Spleen (tissue), 7 donors: ENCODE data around the gene CHN1.

Experiments used
- POLR2A ChIP-seq, 3 donors: fragments of 450-650 bp; IDR thresholded peaks; one replicate each; pipeline ENCODE4 v1.5.1; 2017; ENCODE audit warnings: antibody characterized with exemption in 3 of 3, mild to moderate bottlenecking in 1 of 3
- POLR2AphosphoS5 ChIP-seq, 3 donors: sonication (generic); formaldehyde crosslinking; IDR thresholded peaks; one replicate each; pipeline ENCODE4 v1.5.1; 2017; ENCODE audit warnings: antibody characterized with exemption in 3 of 3
- TF ChIP-seq, protein P1 (sequence below), 11 experiments: fragments of 200-600 bp in 7 of 11; fragments of 450-650 bp in 4 of 11; sonication (generic) in 4 of 11; IDR thresholded peaks in 8 of 11; conservative IDR thresholded peaks in 3 of 11; 1 replicate in 7 of 11; 2 replicates in 4 of 11; pipeline versions ENCODE4 v1.4.0 to v1.8.0; 2016 to 2021; ENCODE audit warnings: antibody characterized with exemption in 11 of 11, inconsistent platforms in 4 of 11, mild to moderate bottlenecking in 1 of 11
- donor health status: DM: no; HTN: no; CAD: no; lungs with moderate emphysema.
- donor health status: DM: no; HTN: no; CAD: no.
- donor health status: DM: no; HTN: no; CAD: no.

DNA sequence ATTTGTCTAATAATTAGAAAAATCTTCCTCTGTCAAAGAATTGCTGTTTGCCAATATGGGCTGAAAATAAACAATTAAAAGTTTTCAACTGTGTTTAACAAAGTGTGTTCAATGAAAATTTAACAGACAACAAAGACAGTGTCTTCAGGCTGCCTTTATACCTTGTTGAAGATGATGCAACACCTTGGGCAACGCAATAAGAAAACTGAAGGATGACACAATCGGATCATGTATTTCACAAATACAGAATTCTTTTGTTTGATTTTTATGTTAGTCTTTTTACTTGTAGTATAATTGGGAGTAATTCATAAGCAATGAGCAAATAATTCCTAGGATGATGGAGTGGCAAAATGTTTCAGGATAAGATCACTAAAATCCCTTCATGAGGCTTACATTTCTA, 27.8 kb downstream of the CHN1 start:
- no peak for TF ChIP-seq POLR2AphosphoS5 (IDR thresholded peaks at IDR 0.05)
- TF ChIP-seq POLR2A (IDR thresholded peaks at IDR 0.05) = no peak
- TF ChIP-seq, protein P1, sequence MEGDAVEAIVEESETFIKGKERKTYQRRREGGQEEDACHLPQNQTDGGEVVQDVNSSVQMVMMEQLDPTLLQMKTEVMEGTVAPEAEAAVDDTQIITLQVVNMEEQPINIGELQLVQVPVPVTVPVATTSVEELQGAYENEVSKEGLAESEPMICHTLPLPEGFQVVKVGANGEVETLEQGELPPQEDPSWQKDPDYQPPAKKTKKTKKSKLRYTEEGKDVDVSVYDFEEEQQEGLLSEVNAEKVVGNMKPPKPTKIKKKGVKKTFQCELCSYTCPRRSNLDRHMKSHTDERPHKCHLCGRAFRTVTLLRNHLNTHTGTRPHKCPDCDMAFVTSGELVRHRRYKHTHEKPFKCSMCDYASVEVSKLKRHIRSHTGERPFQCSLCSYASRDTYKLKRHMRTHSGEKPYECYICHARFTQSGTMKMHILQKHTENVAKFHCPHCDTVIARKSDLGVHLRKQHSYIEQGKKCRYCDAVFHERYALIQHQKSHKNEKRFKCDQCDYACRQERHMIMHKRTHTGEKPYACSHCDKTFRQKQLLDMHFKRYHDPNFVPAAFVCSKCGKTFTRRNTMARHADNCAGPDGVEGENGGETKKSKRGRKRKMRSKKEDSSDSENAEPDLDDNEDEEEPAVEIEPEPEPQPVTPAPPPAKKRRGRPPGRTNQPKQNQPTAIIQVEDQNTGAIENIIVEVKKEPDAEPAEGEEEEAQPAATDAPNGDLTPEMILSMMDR (IDR thresholded peaks at IDR 0.05 in 8 of 11, conservative IDR thresholded peaks at IDR 0.05 in 3 of 11) = no peak
